HCT116 (cell line): ENCODE measurements around the gene UCHL3. TPM values are rescaled to one million over a fixed set of nuclear protein-coding genes. Genes with fewer than 3 reads are reported as not detected.

Experiments
- ATAC-seq: fragments of 200-7000 bp; cut with Tn5 transposase; 2 replicates; pipeline ENCODE4 v1.9.1; 2020; ENCODE audit warnings: mild to moderate bottlenecking, moderate library complexity
- BruUV-seq: library from RNA; stranded (reverse); fragments of 400-500 nt; replicated peaks from 2 replicates; lab custom pipeline; 2021; lab: Mats Ljungman, UMichigan
- CTCF ChIA-PET: fragments of 300-600 bp; sonication (Branson Sonifier 250); formaldehyde crosslinking; loops from one replicate; lab custom pipeline; 2021; ENCODE audit warnings: antibody characterized with exemption; lab: Charles Lee
- POLR2A ChIA-PET: fragments of 300-600, 350-600 bp; sonication (Branson Sonifier 250); formaldehyde crosslinking; loops from one replicate; lab custom pipeline; 2021; ENCODE audit warnings: antibody characterized with exemption; lab: Charles Lee
- RAD21 ChIA-PET, 2 experiments: fragments of 300-600 bp; sonication (Branson Sonifier 250); formaldehyde crosslinking; loops; one replicate each; lab custom pipeline; 2023; ENCODE audit warnings: low total read pairs in 2 of 2; ENCODE audit not compliant: uncharacterized antibody in 2 of 2, unreplicated experiment in 2 of 2, low non-redundant PET in 1 of 2; lab: Charles Lee
- DNase-seq: peaks from one replicate; pipeline ENCODE4 v3.0.0-alpha.2; 2010; ENCODE audit warnings: low read depth, low spot score
- H2AFZ ChIP-seq: fragments of 200-600 bp; shearing (Covaris generic), sonication (generic); 2 replicates; pipeline ENCODE4 v1.6.1; 2017; ENCODE audit warnings: low read depth, mixed run types, mixed read lengths, antibody characterized with exemption, low read length; ENCODE audit not compliant: poor library complexity, severe bottlenecking
- H3K27ac ChIP-seq: 2 replicates; pipeline ENCODE4 v1.5.1; 2012; ENCODE audit warnings: low read depth, low read length
- H3K27me3 ChIP-seq: fragments of 200-600 bp; sonication (generic); 2 replicates; pipeline ENCODE4 v1.6.1; 2016; ENCODE audit warnings: mixed run types, low read length, mixed read lengths; ENCODE audit not compliant: insufficient read depth
- H3K36me3 ChIP-seq, 2 experiments: fragments of 200-500 bp in 1 of 2; fragments of 200-600 bp in 1 of 2; sonication (Bioruptor generic) in 1 of 2; sonication (generic) in 1 of 2; 2 replicates each; pipeline versions ENCODE4 v1.5.1 to v1.6.1; 2014 to 2016; ENCODE audit warnings: low read length in 2 of 2, inconsistent platforms in 1 of 2, mixed read lengths in 1 of 2, mixed run types in 1 of 2; ENCODE audit not compliant: insufficient read depth in 2 of 2, control insufficient read depth in 1 of 2
- H3K4me1 ChIP-seq, 2 experiments: fragments of 200-600 bp in 1 of 2; sonication (generic) in 1 of 2; 2 replicates each; pipeline versions ENCODE4 v1.5.1 to v1.6.1; 2012 to 2017; ENCODE audit warnings: low read length in 2 of 2, inconsistent platforms in 1 of 2, mild to moderate bottlenecking in 1 of 2, mixed read lengths in 1 of 2, mixed run types in 1 of 2, moderate library complexity in 1 of 2; ENCODE audit not compliant: insufficient read depth in 2 of 2, control insufficient read depth in 1 of 2
- H3K4me2 ChIP-seq: fragments of 200-600 bp; sonication (generic); 2 replicates; pipeline ENCODE4 v1.6.1; 2017; ENCODE audit warnings: mixed run types, low read length, mixed read lengths
- H3K4me3 ChIP-seq, 2 experiments: fragments of 200-600 bp in 1 of 2; sonication (generic) in 1 of 2; replicated peaks in 1 of 2; 2 replicates each; pipeline ENCODE4 v1.5.1; 2011 to 2016; ENCODE audit warnings: low read length in 2 of 2, control low read depth in 1 of 2, low read depth in 1 of 2, mild to moderate bottlenecking in 1 of 2, mixed read lengths in 1 of 2, mixed run types in 1 of 2
- H3K79me2 ChIP-seq: fragments of 200-600 bp; sonication (generic); 2 replicates; pipeline ENCODE4 v1.6.1; 2017; ENCODE audit warnings: mild to moderate bottlenecking, mixed run types, low read length, moderate library complexity, mixed read lengths; ENCODE audit not compliant: insufficient read depth
- H3K9ac ChIP-seq: fragments of 200-600 bp; sonication (generic); 2 replicates; pipeline ENCODE4 v1.6.1; 2016; ENCODE audit warnings: low read length, mixed read lengths
- H3K9me2 ChIP-seq: fragments of 200-600 bp; sonication (generic), shearing (Covaris generic); 2 replicates; pipeline ENCODE4 v1.6.1; 2017; ENCODE audit warnings: mixed run types, mild to moderate bottlenecking, moderate library complexity; ENCODE audit not compliant: insufficient read depth
- H3K9me3 ChIP-seq, 2 experiments: fragments of 200-500 bp in 1 of 2; fragments of 200-600 bp in 1 of 2; sonication (Bioruptor generic) in 1 of 2; sonication (generic) in 1 of 2; 2 replicates each; pipeline ENCODE4 v1.6.1; 2014 to 2017; ENCODE audit warnings: low read length in 2 of 2, mixed read lengths in 2 of 2, inconsistent platforms in 1 of 2, low read depth in 1 of 2, mild to moderate bottlenecking in 1 of 2, mixed run types in 1 of 2, moderate library complexity in 1 of 2; ENCODE audit not compliant: control insufficient read depth in 1 of 2, insufficient read depth in 1 of 2
- H4K20me1 ChIP-seq: fragments of 200-600 bp; sonication (generic), shearing (Covaris generic); 2 replicates; pipeline ENCODE4 v1.6.1; 2017; ENCODE audit warnings: mixed run types, mild to moderate bottlenecking, moderate library complexity; ENCODE audit not compliant: insufficient read depth
- CBX3 ChIP-seq: IDR thresholded peaks from 2 replicates; pipeline ENCODE4 v1.6.1; 2012; ENCODE audit warnings: low read depth
- ELF1 ChIP-seq: IDR thresholded peaks from 2 replicates; pipeline ENCODE4 v1.6.1; 2012; ENCODE audit warnings: low read depth, borderline replicate concordance
- EZH2phosphoT487 ChIP-seq: fragments of 200-600 bp; IDR thresholded peaks from 2 replicates; pipeline ENCODE4 v1.6.1; 2018; ENCODE audit warnings: antibody characterized with exemption, borderline replicate concordance
- FOSL1 ChIP-seq: IDR thresholded peaks from 2 replicates; pipeline ENCODE4 v1.6.1; 2012; ENCODE audit warnings: low read depth
- POLR2A ChIP-seq: IDR thresholded peaks from 2 replicates; pipeline ENCODE4 v1.7.0; 2011; ENCODE audit warnings: borderline replicate concordance; ENCODE audit not compliant: insufficient read depth, insufficient read length; ENCODE audit errors: extremely low read depth
- POLR2AphosphoS5 ChIP-seq: IDR thresholded peaks from 2 replicates; pipeline ENCODE4 v1.6.1; 2011; ENCODE audit warnings: mild to moderate bottlenecking, low read depth, low read length, moderate library complexity
- RAD21 ChIP-seq: IDR thresholded peaks from 2 replicates; pipeline ENCODE4 v1.6.1; 2012; ENCODE audit warnings: low read depth, mild to moderate bottlenecking
- SP1 ChIP-seq: IDR thresholded peaks from 2 replicates; pipeline ENCODE4 v1.6.1; 2012; ENCODE audit warnings: low read depth
- TCF7L2 ChIP-seq: IDR thresholded peaks from 2 replicates; pipeline ENCODE4 v1.7.0; 2011; ENCODE audit warnings: borderline replicate concordance, inconsistent platforms; ENCODE audit not compliant: insufficient read depth, insufficient read length; ENCODE audit errors: extremely low read depth
- ZNF274 ChIP-seq: fragments of 200-500 bp; sonication (Bioruptor generic); IDR thresholded peaks from 2 replicates; pipeline ENCODE4 v1.6.1; 2014; ENCODE audit warnings: mild to moderate bottlenecking, low read depth, low read length, inconsistent platforms
- intact Hi-C: fragments of 100-400 bp; cut with micrococcal nuclease; formaldehyde crosslinking; loops from 2 replicates; pipeline ENCODE4 v1.10.0; 2022
- total RNA-seq: library from RNA; stranded (reverse); gene quantifications from one replicate; pipeline ENCODE4 v1.2.1, GENCODE V29; 2021; ENCODE audit not compliant: unreplicated experiment
- TF ChIP-seq, protein P1 (sequence below): IDR thresholded peaks from 2 replicates; pipeline ENCODE4 v1.6.1; 2012

The UCHL3 gene
- total RNA-seq, 1 experiment from 2014 or later, result 32.4 TPM

- TF ChIP-seq SP1 (no peak), EZH2phosphoT487 (no peak), RAD21 (no peak), ELF1 (no peak), TCF7L2 (no peak)
- TF ChIP-seq, protein P1, sequence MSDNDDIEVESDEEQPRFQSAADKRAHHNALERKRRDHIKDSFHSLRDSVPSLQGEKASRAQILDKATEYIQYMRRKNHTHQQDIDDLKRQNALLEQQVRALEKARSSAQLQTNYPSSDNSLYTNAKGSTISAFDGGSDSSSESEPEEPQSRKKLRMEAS, result no peak
Observed at GRCh38 chr13:75647126-75647784, 97.7 kb downstream of the UCHL3 start (continued).

DNA sequence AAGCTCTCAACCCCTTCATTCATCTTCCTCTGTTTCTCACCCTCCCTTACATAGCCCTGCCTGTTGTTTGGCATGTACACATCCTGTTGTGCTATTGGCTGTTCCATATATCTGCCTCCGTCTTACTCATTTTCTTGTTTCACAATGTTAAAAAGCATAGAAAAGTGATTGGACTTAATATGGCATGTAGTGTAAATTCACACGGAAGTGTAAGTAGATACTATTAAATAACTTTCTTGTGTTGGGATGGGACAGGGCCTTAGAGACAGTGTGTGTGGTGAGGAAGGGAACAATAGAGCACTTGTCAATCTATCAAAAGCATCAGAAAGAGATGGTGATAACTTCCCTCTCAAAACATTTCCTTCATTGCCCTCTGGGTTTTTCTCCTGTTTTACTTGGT lies 98.9 kb downstream of the UCHL3 start:
- BruUV-seq, result no TSS peak
- ATAC-seq, result no peak

More for the DNA sequence above, 98.9 kb downstream of the UCHL3 start:
- no peaks in the 10 kb centered on the region for H3K4me1 ChIP-seq
- no peak for TF ChIP-seq FOSL1
- TF ChIP-seq POLR2AphosphoS5, result no peak
- TF ChIP-seq, protein P1, result no peak
- TF ChIP-seq ZNF274, result no peak
- no peak for TF ChIP-seq POLR2A
- TF ChIP-seq CBX3, result no peak
- TF ChIP-seq, all 23 proteins: peak for 0
- CTCF ChIA-PET, result no interaction called here
- H3K9me2 ChIP-seq, result no peaks in the 10 kb centered on the region
- H3K79me2 ChIP-seq, result no peaks in the 10 kb centered on the region
- POLR2A ChIA-PET, result no interaction called here
- no peak overlapping the region for H3K9ac ChIP-seq
- DNase-seq, result no peak
- no peak overlapping the region for H3K4me2 ChIP-seq
- H3K27me3 ChIP-seq, result no peaks in the 10 kb centered on the region
- no peaks in the 10 kb centered on the region for H4K20me1 ChIP-seq
- H3K4me3 ChIP-seq, result no peak overlapping the region
- H3K27ac ChIP-seq, result no peak overlapping the region
- intact Hi-C loops, result no loop called here
- RAD21 ChIA-PET, result no interaction called here
- no peaks in the 10 kb centered on the region for H3K9me3 ChIP-seq
- no peak overlapping the region for H2AFZ ChIP-seq
- no peaks in the 10 kb centered on the region for H3K36me3 ChIP-seq
